NCI-H226 (cell line): ENCODE data around the gene SAT2.
A peak's percentile ranks its signal among the peaks of the same experiment; 100 is the strongest.

ENCODE experiments used
- DNase-seq: peaks from one replicate; pipeline ENCODE4 v3.0.0-alpha.2; 2015

SAT2 gene

DNA sequence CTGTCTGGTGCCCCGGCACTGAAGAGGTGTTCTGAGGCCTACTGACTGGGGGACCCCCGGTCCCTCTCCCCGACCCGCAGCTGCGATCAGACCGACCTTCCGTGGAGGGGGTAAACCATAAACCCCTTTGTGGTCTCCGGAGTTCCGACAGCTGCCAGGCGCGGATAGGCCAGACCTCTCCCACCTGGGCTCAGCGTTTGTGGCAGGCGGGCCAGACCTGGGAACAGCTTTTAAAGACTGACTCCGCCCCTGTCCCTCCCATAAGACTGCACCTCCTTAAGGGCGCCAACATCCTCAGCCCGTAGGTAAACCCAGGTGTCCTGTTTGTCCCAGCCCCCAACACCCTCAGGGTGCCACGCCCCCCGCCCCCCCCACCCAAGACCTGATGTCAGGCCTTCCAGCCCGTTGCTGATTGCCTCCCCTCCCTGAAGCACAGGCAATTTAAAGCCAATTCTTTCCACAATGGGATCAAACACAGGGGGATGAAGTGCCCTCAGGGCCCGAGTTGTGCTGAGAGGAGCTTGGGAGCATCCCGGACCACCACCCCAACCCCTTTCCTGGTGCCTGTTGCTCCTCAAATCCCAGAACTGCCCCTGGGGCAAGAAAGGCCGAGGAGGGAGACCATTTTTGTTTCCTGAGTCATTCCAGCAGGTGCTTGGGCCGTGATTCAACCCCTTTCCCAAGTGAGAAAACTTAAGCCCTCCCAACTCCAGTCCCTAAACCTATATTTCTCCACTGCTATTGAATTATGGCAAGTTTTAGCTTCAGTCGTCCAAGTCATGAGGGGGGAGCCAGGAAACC is 37.5 kb downstream of the SAT2 start, which contains the start of gene SOX15:
TSS of gene SOX15 (minus strand) at position 204 of the 801 bp plus-strand sequence. CDS start 418 bp downstream, outside the sequence.
- DNase-seq, result peak; percentile 82

DNA sequence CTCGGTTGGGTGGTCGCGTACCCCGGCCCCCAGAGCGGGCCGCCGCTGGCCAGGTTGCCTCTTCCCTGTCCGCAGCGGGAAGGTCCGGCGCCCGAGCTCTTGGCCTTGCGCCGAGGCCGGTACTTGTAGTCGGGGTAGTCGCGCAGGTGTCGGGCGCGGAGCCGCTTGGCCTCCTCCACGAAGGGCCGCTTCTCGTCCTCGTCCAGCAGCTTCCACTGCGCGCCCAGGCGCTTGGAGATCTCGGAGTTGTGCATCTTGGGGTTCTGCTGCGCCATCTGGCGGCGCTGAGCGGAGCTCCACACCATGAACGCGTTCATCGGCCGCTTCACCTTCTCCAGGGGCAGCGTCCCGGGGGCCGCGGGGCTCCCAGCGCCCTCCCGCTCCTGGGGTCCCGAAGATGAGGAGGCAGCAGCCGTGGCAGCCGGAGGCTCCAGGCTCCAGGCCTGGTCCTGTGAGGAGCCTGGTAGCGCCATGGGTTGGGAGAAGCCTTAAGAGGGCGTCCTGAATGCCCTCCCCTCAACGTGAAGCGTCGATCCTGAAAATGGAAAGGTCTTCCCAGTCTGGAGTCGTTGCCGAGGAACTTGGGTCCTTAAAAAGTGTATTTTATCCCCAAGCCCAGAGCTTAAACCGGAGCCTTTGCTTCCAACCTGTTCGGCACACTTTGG is 38.3 kb downstream of the SAT2 start:
- DNase-seq, result peak; percentile 74

DNA sequence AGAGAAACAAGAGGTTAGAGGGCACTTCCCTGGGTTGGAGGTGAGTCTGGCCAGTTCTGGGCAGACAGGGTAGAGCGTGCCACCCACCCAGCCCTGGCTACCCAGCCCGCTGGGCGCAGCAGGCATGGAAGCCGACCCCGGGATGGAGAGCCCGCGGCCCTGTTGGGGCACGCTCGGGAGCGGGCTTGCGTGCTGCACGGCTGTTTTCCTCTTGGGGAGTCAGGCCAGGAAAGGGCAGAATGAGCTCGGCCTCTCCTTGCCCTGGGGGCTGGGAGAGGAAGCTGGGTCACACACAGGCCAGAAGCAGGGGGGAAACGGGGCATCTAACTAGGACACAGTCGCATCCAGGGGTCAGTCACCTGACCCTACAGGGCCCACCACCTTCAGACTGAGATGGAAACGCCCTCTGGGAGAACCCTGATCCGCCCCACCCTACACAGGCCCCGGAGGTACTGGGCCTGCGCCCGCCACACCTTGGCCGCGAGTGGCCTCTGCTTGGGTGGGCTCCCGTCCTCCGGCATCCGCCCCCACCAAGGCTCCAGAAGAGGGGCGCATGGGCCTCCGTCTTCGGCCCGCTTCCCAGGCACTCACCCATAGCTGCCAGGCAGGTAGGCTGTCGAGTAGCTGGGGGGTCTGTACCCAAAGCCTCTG is 38.9 kb downstream of the SAT2 start:
- no peak for DNase-seq

DNA sequence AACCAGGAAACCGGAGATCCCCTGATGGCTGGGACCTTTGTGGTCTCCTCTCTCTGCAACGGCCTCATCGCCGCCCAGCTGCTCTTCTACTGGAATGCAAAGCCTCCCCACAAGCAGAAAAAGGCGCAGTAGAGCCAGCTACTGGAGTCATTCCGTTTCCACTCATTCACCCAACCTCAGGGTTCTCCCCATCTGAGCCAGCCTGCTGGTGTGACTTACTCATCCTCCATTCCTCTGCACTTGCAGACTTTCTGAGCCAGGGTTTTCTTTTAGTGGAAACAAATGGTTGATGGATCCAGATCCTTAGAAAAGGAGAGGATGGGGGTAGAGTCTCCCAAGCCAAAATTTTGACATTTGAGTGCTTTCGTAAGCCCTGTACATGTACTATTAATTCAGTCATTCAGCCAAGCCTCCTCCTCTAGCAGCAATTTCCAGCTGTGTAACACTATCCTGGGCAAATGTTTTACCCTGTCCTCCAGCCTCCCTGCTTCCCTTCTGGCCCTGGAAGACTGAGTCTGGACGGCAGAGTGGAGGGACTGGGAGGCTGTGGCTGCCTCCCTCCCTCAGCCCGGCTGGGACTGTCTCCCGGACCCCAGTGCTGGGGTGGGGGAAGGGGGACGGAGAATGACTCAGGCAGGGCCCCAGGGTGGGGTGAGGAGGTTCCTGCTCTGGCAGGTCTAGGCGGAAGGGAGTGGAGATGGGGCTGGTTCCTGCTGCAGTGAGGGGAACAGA is 40.0 kb downstream of the SAT2 start:
- DNase-seq, result peak; percentile 64

DNA sequence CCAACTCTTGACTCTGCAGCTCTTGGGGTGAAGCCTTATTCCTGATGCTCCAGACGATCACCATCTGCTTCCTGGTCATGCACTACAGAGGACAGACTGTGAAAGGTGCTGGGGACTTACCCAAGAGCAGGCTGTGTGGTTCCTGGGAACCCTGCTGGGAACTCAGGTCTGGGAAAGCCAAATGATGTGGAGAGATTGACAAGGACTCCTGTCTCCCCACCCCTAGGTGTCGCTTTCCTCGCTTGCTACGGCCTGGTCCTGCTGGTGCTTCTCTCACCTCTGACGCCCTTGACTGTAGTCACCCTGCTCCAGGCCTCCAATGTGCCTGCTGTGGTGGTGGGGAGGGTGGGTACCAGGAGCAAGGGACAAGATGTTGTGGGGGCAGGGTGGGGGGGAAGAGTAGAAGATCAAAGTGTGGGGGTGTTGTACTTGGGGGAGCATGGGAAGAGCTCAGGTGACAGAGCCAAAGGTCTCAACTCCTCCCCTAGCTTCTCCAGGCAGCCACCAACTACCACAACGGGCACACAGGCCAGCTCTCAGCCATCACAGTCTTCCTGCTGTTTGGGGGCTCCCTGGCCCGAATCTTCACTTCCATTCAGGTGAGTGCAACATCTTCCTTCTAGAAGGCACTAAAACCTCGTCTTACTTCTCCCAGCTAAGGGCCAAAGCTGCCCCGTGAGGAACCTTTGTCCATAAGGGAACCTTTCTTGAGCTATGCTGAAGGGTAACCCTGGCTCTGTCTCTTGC is 40.8 kb downstream of the SAT2 start:
- no peak for DNase-seq

DNA sequence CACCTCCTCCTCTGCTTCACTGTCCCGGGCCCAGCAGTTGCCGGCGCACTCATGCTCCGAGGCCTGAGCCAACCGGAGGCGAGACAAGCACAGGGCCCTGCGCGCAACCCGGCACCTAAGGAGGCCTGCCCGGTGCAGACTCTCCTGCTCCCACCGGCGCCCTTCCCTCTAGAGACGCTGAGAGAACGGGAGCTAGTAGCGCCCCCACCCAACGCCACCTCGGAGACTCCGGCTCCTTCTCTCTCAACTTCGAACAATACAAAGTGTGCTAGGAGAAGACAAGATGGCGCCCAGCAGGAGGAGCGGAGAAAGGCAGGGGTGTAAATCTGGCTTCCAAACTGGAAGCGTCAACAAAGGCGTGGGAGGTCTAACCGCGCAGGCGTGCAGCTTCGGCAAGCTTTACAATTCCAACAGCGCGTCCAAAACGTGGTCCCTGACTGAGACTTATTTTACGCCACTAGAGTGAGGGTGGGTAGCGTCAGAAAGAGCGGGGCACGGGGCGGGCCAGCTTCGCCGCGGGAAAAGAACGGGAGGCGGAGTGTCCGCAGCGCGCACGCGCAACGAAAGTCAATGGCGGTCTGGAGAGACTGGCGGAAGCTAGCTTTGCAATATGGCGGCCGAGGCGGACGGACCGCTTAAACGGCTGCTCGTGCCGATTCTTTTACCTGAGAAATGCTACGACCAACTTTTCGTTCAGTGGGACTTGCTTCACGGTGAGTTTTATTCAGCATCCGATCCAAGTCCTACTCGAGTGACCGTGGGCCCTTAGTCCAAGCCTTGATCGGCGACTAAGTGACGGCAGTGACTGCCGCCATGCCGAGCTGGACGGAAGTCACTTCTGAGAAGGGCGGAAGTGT is 44.1 kb downstream of the SAT2 start, which contains the start of gene MPDU1:
TSS of gene MPDU1 (plus strand) at position 600 of the 857 bp plus-strand sequence. CDS start at position 611, 11 bp downstream.
- DNase-seq, result peak; percentile 84

DNA sequence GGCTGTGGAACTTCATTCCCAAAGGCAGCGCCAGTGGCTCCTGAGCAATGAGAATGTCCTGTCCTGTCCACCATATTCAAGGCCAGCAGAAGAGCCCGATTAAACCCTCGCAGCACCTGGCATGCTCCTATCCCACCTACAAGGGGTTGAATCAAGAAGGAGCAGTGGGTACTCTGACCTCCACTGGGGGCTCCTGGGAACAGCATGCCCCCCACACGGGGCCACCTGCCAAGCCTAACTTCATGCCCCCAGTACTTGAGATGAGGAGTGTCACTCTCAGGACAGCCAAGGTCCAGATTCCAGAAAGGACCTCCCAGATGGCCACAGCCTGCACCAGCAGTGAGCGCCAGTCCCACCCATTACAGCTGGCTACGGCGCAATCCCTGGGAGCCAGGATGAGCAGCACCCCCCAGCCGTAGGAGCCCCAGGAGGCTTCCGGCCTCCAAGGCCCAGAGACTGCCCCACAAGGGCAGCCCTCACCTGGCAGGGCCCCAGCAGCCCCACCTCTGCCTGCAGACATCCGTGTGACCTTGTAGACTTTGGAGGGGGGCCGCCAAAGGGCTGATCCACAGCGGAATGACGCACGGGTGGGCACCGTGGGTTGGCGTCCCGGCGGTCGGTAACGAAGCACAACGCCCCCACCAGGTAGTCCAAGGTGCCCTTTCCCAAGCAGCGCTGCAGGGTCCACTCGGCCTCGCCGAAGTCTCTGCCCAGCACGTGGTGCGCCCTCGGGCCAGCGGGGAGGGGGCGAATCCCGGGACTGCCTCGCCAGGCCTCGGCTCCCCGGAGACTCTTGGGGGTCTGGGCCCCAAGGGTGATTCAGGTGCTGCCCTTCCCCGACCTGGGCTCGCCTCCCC is 45.0 kb downstream of the SAT2 start:
- no peak for DNase-seq

DNA sequence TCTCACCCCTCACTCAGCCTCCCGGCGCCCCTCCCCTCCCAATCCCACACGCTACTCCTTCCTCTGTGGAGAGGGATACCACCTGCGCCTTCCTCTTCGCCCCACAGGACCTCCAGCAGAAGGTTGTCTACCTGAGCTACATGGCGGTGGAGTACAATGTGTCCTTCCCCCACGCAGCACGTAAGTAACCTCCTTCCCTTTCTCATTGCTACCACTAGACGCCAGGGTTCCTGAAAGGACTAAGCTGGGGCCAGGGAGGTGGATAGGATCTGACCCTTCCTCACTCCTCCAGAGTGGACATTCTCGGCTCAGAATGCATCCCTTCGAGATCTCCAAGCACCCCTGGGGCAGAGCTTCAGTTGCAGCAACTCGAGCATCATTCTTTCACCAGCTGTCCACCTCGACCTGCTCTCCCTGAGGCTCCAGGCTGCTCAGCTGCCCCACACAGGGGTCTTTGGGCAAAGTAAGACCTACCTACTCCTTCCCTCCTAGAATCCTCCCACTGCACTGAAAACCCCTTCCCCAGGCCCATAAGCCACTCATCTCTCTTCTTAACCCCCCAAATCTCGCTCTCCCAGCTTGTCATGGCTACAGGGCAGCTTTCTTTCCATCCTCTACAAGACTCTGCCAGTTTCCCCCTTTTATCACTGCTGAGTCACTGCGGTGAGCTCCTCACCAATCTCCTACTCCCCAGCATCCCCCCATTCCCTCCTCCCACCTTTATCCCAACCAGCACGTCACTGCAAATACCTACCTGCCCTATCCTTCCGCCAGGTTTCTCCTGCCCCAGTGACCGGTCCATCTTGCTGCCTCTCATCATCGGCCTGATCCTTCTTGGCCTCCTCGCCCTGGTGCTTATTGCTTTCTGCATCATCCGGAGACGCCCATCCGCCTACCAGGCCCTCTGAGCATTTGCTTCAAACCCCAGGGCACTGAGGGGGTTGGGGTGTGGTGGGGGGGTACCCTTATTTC is 46.7 kb downstream of the SAT2 start:
- DNase-seq, result peak; percentile 52

DNA sequence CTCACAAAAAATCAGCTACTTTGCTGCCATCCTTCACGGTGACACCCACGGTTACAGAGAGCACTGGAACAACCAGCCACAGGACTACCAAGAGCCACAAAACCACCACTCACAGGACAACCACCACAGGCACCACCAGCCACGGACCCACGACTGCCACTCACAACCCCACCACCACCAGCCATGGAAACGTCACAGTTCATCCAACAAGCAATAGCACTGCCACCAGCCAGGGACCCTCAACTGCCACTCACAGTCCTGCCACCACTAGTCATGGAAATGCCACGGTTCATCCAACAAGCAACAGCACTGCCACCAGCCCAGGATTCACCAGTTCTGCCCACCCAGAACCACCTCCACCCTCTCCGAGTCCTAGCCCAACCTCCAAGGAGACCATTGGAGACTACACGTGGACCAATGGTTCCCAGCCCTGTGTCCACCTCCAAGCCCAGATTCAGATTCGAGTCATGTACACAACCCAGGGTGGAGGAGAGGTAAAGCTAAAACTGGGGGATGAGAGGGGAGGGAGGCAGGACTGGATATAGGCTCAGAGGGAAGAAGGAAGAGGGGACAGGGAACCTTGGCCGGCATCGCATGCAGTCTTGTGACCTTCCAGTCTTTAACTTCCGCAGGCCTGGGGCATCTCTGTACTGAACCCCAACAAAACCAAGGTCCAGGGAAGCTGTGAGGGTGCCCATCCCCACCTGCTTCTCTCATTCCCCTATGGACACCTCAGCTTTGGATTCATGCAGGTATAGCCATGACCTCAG is 47.6 kb downstream of the SAT2 start:
- DNase-seq, result no peak

DNA sequence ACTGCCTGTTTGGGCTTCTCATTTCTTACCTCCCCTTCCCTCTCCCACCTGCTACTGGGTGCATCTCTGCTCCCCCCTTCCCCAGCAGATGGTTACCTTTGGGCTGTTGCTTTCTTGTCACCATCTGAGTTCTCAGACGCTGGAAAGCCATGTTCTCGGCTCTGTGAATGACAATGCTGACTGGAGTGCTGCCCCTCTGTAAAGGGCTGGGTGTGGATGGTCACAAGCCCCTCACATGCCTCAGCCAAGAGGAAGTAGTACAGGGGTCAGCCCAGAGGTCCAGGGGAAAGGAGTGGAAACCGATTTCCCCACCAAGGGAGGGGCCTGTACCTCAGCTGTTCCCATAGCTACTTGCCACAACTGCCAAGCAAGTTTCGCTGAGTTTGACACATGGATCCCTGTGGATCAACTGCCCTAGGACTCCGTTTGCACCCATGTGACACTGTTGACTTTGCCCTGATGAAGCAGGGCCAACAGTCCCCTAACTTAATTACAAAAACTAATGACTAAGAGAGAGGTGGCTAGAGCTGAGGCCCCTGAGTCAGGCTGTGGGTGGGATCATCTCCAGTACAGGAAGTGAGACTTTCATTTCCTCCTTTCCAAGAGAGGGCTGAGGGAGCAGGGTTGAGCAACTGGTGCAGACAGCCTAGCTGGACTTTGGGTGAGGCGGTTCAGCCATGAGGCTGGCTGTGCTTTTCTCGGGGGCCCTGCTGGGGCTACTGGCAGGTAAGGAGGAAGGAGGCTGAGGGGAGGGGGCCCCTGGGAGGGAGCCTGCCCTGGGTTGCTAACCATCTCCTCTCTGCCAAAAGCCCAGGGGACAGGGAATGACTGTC is 48.4 kb downstream of the SAT2 start, which contains the start of gene CD68:
TSS of gene CD68 (plus strand) at position 638 of the 833 bp plus-strand sequence. CDS start at position 678, 40 bp downstream.
- peak; percentile 79 for DNase-seq

DNA sequence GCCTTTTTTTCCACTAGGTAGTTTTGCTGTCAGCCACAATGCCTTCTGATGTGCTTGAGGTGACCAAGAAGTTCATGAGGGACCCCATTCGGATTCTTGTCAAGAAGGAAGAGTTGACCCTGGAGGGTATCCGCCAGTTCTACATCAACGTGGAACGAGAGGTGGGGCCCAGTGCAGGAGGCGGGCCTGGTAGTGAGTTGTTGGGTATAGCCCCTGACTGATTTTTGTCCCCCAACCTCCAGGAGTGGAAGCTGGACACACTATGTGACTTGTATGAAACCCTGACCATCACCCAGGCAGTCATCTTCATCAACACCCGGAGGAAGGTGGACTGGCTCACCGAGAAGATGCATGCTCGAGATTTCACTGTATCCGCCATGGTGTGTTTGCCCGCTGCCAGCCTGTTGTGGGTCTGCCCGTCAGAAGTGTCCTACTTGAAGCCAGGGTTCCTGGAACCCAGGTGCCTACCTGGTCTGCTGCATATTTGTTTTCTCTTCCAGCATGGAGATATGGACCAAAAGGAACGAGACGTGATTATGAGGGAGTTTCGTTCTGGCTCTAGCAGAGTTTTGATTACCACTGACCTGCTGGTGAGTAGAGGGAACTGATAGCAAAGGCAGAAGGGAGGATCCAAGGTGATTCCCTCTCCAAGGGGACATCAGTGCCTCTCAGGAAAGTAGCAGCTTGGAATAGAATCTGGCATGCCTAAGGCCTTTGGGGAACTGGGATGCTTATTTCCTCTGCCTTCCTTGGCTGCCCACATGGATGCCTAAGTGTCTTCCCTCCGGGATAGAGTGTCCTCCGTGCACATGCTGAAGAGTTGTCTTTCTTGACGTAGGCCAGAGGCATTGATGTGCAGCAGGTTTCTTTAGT is 50.1 kb downstream of the SAT2 start:
- no peak for DNase-seq

DNA sequence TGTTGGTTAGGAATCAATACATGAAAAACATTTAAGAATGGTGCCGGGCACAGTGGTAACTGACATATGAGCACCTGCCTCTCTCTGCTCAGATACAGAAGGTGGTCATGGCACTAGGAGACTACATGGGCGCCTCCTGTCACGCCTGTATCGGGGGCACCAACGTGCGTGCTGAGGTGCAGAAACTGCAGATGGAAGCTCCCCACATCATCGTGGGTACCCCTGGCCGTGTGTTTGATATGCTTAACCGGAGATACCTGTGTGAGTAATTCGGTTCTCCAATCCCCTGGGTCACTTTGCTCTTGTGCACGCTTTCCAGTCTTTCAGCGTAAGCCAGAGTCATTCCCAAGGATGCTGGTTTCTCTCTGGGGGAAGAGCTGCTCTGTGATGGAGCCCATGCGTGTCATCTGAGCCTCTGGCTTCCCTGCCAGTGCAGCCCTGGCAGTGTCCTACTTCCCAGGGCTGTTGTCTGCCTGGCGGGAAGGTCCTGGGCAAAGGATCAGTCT is 51.1 kb downstream of the SAT2 start:
- no peak for DNase-seq
